Transverse colon (tissue), 4 donors: Measurements from ENCODE around the gene TIRAP. TPM values are rescaled to one million over a fixed set of nuclear protein-coding genes. Genes with fewer than 3 reads are reported as not detected.
A peak's percentile ranks its signal among the peaks of the same experiment; 100 is the strongest.

ENCODE experiments used
- DNase-seq: peaks from one replicate; pipeline ENCODE4 v3.0.0-alpha.2; 2019
- H3K27ac ChIP-seq, 4 donors: fragments of 200-600 bp; sonication (generic); 2 replicates each; pipeline ENCODE4 v1.5.1; 2016 to 2018; ENCODE audit warnings: inconsistent platforms in 4 of 4
- H3K27me3 ChIP-seq: fragments of 200-600 bp; sonication (generic); 2 replicates; pipeline ENCODE4 v1.5.1; 2017; ENCODE audit warnings: inconsistent platforms
- H3K36me3 ChIP-seq, 4 donors: fragments of 200-600 bp; sonication (generic); 2 replicates each; pipeline ENCODE4 v1.5.1; 2017 to 2019; ENCODE audit warnings: inconsistent platforms in 4 of 4
- H3K4me1 ChIP-seq, 4 donors: fragments of 200-600 bp; sonication (generic); 2 replicates each; pipeline ENCODE4 v1.5.1; 2017 to 2020; ENCODE audit warnings: inconsistent platforms in 4 of 4
- H3K4me3 ChIP-seq, 4 donors: fragments of 200-600 bp; sonication (generic); 1 replicate in 1 of 4; 2 replicates in 3 of 4; pipeline versions ENCODE4 v1.5.1 to v1.6.1; 2017 to 2019; ENCODE audit warnings: inconsistent platforms in 4 of 4
- H3K9me3 ChIP-seq, 2 donors: fragments of 200-600 bp; sonication (generic); 2 replicates each; pipeline ENCODE4 v1.5.1; 2017 to 2019; ENCODE audit warnings: inconsistent platforms in 2 of 2
- CTCF ChIP-seq, 5 experiments: fragments of 200-600 bp in 3 of 5; fragments of 450-650 bp in 2 of 5; sonication (generic) in 3 of 5; IDR thresholded peaks; 1 replicate in 2 of 5; 2 replicates in 3 of 5; pipeline ENCODE4 v1.5.1; 2016 to 2017; ENCODE audit warnings: antibody characterized with exemption in 5 of 5, inconsistent platforms in 3 of 5, mild to moderate bottlenecking in 2 of 5, moderate library complexity in 1 of 5
- EP300 ChIP-seq: sonication (generic); formaldehyde crosslinking; IDR thresholded peaks from one replicate; pipeline ENCODE4 v1.6.1; 2017; ENCODE audit warnings: antibody characterized with exemption, low read depth
- POLR2A ChIP-seq: fragments of 450-650 bp; IDR thresholded peaks from one replicate; pipeline ENCODE4 v1.6.1; 2016; ENCODE audit warnings: antibody characterized with exemption, mild to moderate bottlenecking, moderate library complexity
- POLR2AphosphoS5 ChIP-seq, 3 donors: sonication (generic); formaldehyde crosslinking; IDR thresholded peaks; one replicate each; pipeline ENCODE4 v1.6.1; 2016; ENCODE audit warnings: antibody characterized with exemption in 3 of 3
- WGBS, 2 donors: methylation state at CpG; one replicate each; pipeline ENCODE4 v1.1.5; 2018; ENCODE audit warnings: low coverage in 1 of 2; 5-methylcytosine and 5-hydroxymethylcytosine counted together
- in situ Hi-C, 4 donors: fragments of 200-750 bp; cut with MboI; loops; one replicate each; pipeline versions ENCODE4 v1.15.0 to v1.15.1; 2017; ENCODE audit warnings: low sequenced_read_pairs in 3 of 4, low pct_ligation_motif_present in 1 of 4, low pct_unique_long_range_greater_than_20kb in 1 of 4
- intact Hi-C: fragments of 100-400 bp; cut with DNase I; formaldehyde crosslinking; loops from one replicate; pipeline ENCODE4 v1.15.1; 2023; ENCODE audit warnings: low total_unique reads
- total RNA-seq, 4 donors: library from RNA; depleted of rRNA; stranded (reverse); fragments of >200 nt; gene quantifications; one replicate each; pipeline ENCODE4 v1.1.0, GENCODE V29; 2016

TIRAP gene
- total RNA-seq, 4 donors from 2014 or later = 5.8 to 38.9 (median 20.3) TPM

GRCh38 chr11:126310992-126311310 is 28.1 kb downstream of the TIRAP start:
- no peak overlapping the region for H3K4me3 ChIP-seq

GRCh38 chr11:126311401-126312291 is 28.8 kb downstream of the TIRAP start:
- TF ChIP-seq CTCF (IDR thresholded peaks at IDR 0.05) (no peak), EP300 (no peak), POLR2AphosphoS5 (IDR thresholded peaks at IDR 0.05) (no peak), POLR2A (no peak)
- peak; percentile 22 for DNase-seq
- no peaks in the 10 kb centered on the region for H3K9me3 ChIP-seq
- intact Hi-C loops (loop anchor here (2.0 to 10.0 kb wide), 3 partner anchors 45 to 171 kb away; no protein-coding TSS in a partner anchor), in situ Hi-C loops (loop anchor here in 3 of 4 donors (10.0 to 25.0 kb wide), 4 partner anchors 101 to 176 kb away; no protein-coding TSS in a partner anchor)
- no peaks in the 10 kb centered on the region for H3K36me3 ChIP-seq
- peak overlapping the region in 2 of 4 donors; percentile 5 to 9 for H3K27ac ChIP-seq
- peaks cover 0 to 24% (median 9%) of the 10 kb centered on the region in 4 donors for H3K4me1 ChIP-seq
- no peak overlapping the region for H3K4me3 ChIP-seq
- H3K27me3 ChIP-seq = no peaks in the 10 kb centered on the region
- WGBS, 2 donors = 77 to 85% methylated on average over 9 to 14 of the region's 14 CpGs

More at GRCh38 chr11:126310992-126311310, 28.1 kb downstream of the TIRAP start:
- in situ Hi-C loops = loop anchor here in 3 of 4 donors (10.0 to 25.0 kb wide), 4 partner anchors 101 to 176 kb away; no protein-coding TSS in a partner anchor
- no peak for DNase-seq
- TF ChIP-seq CTCF (IDR thresholded peaks at IDR 0.05) (no peak), POLR2AphosphoS5 (IDR thresholded peaks at IDR 0.05) (no peak)
- H3K9me3 ChIP-seq = no peaks in the 10 kb centered on the region
- peaks cover 0 to 24% (median 9%) of the 10 kb centered on the region in 4 donors for H3K4me1 ChIP-seq
- WGBS, 2 donors = 75% methylated on average over 6 of the region's 6 CpGs; no CpG with 5 or more reads in 1 of the 2 donors
- no peaks in the 10 kb centered on the region for H3K27me3 ChIP-seq
- H3K27ac ChIP-seq = peak overlapping the region in 1 of 4 donors; percentile 5
- H3K36me3 ChIP-seq = no peaks in the 10 kb centered on the region
- intact Hi-C loops = loop anchor here (2.0 to 10.0 kb wide), 3 partner anchors 46 to 171 kb away; no protein-coding TSS in a partner anchor

DNA sequence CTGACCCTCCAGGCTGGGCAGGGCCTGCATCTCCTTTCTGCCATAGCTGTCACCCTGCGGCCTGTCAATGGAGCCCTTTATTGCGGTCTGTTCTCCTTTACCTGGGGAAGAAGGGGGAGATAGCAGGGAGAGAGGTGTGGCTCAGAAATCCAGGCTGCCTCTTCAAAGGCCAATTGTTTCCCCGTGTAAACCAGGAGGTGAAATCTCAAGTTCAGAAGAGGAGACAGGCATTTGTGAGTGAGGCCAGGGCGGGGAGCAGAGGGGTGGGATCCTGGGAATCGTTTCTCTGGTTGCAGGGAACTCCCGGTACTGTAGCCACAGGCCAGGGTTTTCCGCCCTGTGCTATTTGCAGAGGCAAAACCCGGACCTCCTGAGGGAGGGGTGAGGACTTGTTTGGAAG is 30.1 kb downstream of the TIRAP start:
- peak; percentile 32 for DNase-seq
- H3K9me3 ChIP-seq = no peaks in the 10 kb centered on the region
- WGBS, 2 donors = 31 to 41% methylated on average over 4 to 8 of the region's 8 CpGs
- peak overlapping the region in 2 of 4 donors; percentile 9 to 25 for H3K27ac ChIP-seq
- H3K36me3 ChIP-seq = no peaks in the 10 kb centered on the region
- intact Hi-C loops = loop anchor here (5.0 to 10.0 kb wide), 2 partner anchors 122 to 169 kb away; no protein-coding TSS in a partner anchor
- H3K27me3 ChIP-seq = no peaks in the 10 kb centered on the region
- in situ Hi-C loops = loop anchor here in 3 of 4 donors (10.0 to 25.0 kb wide), 4 partner anchors 99 to 174 kb away; no protein-coding TSS in a partner anchor
- peaks cover 8 to 29% (median 17%) of the 10 kb centered on the region in 4 donors for H3K4me1 ChIP-seq
- no peak overlapping the region for H3K4me3 ChIP-seq
- TF ChIP-seq EP300 (no peak), POLR2A (no peak), CTCF (IDR thresholded peaks at IDR 0.05) (no peak), POLR2AphosphoS5 (IDR thresholded peaks at IDR 0.05) (no peak)

DNA sequence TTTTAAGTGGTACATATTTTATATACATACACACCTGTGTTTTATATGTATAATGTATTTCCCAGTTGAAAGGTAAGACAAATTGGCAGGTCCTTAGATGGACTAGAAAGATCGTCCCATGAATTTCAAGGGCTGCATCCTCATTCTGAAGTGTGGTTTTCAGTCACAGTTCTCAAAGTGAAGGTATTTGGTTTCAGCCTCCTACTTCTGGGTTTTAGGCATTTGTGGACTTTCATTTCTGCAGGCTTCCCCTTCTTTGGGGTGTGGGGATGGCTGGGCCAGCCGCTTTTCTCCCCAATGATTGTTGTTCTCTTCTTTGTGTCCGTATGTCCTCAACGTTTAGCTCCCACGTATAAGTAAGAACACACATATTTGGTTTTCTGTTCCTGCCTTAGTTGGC is 30.9 kb downstream of the TIRAP start:
- TF ChIP-seq POLR2AphosphoS5 (IDR thresholded peaks at IDR 0.05) (no peak), CTCF (IDR thresholded peaks at IDR 0.05) (no peak), EP300 (no peak), POLR2A (no peak)
- H3K36me3 ChIP-seq = no peaks in the 10 kb centered on the region
- peaks cover 9 to 36% (median 22%) of the 10 kb centered on the region in 4 donors for H3K4me1 ChIP-seq
- H3K27me3 ChIP-seq = no peaks in the 10 kb centered on the region
- intact Hi-C loops (loop anchor here (5.0 to 10.0 kb wide), 2 partner anchors 121 to 168 kb away; no protein-coding TSS in a partner anchor), in situ Hi-C loops (loop anchor here in 3 of 4 donors (10.0 to 25.0 kb wide), 4 partner anchors 98 to 173 kb away; no protein-coding TSS in a partner anchor)
- no peak overlapping the region for H3K4me3 ChIP-seq
- no peak for DNase-seq
- 78 to 86% methylated on average over 1 to 5 of the region's 5 CpGs for WGBS, 2 donors
- no peaks in the 10 kb centered on the region for H3K9me3 ChIP-seq
- no peak overlapping the region for H3K27ac ChIP-seq
